ENCODE results near the gene TRA2B.
"Not testable (repeated sequence)": the region's sequence is repeated elsewhere in the genome, so short reads cannot be mapped to it uniquely, and the experiment has no call there.

Gene TRA2B

GRCh38 chr3:185912929-185913901 lies 24.6 kb downstream of the TRA2B start:
- peaks cover 28% of the 10 kb centered on the region for H3K36me3 ChIP-seq (ENCODE audit: control insufficient read depth, insufficient read depth, low read length)
- no peak overlapping the region for H3K4me3 ChIP-seq (ENCODE audit: insufficient read depth, low read depth, low read length)
- H3K27me3 ChIP-seq (ENCODE audit: control insufficient read depth, insufficient read depth, low read length, poor library complexity, severe bottlenecking) = no peaks in the 10 kb centered on the region
- 93% methylated on average over 5 to 6 of the region's 7 CpGs for WGBS, 2 experiments
- peak overlapping the region; percentile 16 for H3K27ac ChIP-seq (ENCODE audit: insufficient read depth, low read depth, low read length, poor library complexity, severe bottlenecking)
- no peaks in the 10 kb centered on the region for H3K4me1 ChIP-seq (ENCODE audit: control insufficient read depth, insufficient read depth, low read length)
- H3K9me3 ChIP-seq (ENCODE audit: control insufficient read depth, low read length) = no peaks in the 10 kb centered on the region

DNA sequence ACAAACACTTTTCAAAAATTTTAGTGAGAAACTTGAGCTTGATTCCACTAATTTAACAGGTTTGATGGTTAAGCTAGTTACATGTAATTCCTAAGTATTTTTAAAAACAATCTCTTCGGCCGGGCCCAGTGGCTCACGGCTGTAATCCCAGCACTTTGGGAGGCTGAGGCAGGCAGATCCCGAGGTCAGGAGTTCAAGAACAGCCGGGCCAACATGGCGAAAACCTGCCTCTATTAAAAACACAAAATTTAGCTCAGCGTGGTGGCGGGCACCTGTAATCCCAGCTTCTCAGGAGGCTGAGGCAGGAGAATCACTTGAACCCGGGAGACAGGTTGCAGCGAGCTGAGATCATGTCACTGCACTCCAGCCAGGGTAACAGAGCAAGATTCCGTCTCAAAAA lies 25.3 kb downstream of the TRA2B start:
- H3K4me1 ChIP-seq (ENCODE audit: control insufficient read depth, insufficient read depth, low read length) = no peaks in the 10 kb centered on the region
- H3K9me3 ChIP-seq (ENCODE audit: control insufficient read depth, low read length) = no peaks in the 10 kb centered on the region
- WGBS, 2 experiments = 92 to 93% methylated on average over 11 of the region's 11 CpGs
- H3K27me3 ChIP-seq (ENCODE audit: control insufficient read depth, insufficient read depth, low read length, poor library complexity, severe bottlenecking) = no peaks in the 10 kb centered on the region
- H3K36me3 ChIP-seq (ENCODE audit: control insufficient read depth, insufficient read depth, low read length) = peaks cover 22% of the 10 kb centered on the region
- H3K4me3 ChIP-seq (ENCODE audit: insufficient read depth, low read depth, low read length) = no peak overlapping the region
- H3K27ac ChIP-seq (ENCODE audit: insufficient read depth, low read depth, low read length, poor library complexity, severe bottlenecking) = peak overlapping the region; percentile 16

DNA sequence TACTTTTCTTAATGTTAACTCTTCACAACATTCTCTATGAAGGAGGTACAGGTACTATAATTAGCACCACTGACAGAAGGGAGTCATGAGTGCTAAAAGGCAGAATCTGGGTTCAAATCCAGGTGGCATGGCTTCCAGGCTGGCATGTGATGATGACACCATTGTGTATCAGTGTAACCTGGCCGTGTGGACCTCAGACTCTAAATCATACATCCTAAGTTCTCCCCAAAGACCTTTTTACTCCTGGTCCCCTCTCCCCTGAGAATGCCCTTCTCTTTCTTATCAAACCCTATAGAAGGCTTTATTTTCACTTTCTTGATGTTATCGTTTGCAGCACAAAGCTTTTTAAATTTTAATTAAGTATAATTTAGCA lies 26.8 kb downstream of the TRA2B start:
- no CpG with 5 or more reads among the region's 2 CpGs for WGBS, 2 experiments
- not testable (repeated sequence) for H3K9me3 ChIP-seq (ENCODE audit: control insufficient read depth, low read length); H3K4me1 ChIP-seq (ENCODE audit: control insufficient read depth, insufficient read depth, low read length); H3K27me3 ChIP-seq (ENCODE audit: control insufficient read depth, insufficient read depth, low read length, poor library complexity, severe bottlenecking); H3K27ac ChIP-seq (ENCODE audit: insufficient read depth, low read depth, low read length, poor library complexity, severe bottlenecking); H3K4me3 ChIP-seq (ENCODE audit: insufficient read depth, low read depth, low read length)
- H3K36me3 ChIP-seq (ENCODE audit: control insufficient read depth, insufficient read depth, low read length) = peaks cover 13% of the 10 kb centered on the region

DNA sequence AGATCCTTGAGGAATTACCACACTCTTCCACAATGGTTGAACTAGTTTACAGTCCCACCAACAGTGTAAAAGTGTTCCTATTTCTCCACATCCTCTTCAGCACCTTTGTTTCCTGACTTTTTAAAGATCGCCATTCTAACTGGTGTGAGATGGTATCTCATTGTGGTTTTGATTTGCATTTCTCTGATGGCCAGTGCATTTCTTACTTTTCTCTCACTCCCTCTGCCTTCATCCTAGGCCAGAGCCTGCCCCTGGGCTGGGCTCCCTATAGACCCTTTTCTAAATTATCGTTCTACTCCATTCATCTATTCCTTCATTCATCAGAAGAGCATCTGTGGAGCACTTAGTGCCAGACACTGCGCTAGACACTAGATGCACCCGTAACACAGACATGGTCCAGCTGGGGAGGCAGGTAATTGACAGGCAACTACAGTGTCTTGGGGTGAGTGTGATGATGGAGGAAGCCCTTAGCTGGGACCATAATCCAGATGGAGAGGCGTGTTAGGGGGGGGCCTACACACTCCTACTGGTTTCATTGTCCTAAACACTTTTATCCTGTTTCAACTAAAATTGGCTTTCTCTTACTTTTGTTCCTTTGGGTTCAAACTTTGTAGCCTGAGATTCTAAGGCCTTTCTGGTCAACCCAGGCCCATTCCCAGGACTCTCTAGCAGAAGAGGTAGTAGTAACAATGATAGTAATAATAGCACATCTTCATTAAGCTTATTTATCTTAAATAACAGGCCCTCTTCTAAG lies 27.3 kb downstream of the TRA2B start:
- not testable (repeated sequence) for H3K4me1 ChIP-seq (ENCODE audit: control insufficient read depth, insufficient read depth, low read length); H3K9me3 ChIP-seq (ENCODE audit: control insufficient read depth, low read length); H3K27me3 ChIP-seq (ENCODE audit: control insufficient read depth, insufficient read depth, low read length, poor library complexity, severe bottlenecking); H3K27ac ChIP-seq (ENCODE audit: insufficient read depth, low read depth, low read length, poor library complexity, severe bottlenecking); H3K4me3 ChIP-seq (ENCODE audit: insufficient read depth, low read depth, low read length)
- 76 to 92% methylated on average over 3 of the region's 5 CpGs for WGBS, 2 experiments
- peaks cover 12% of the 10 kb centered on the region for H3K36me3 ChIP-seq (ENCODE audit: control insufficient read depth, insufficient read depth, low read length)

DNA sequence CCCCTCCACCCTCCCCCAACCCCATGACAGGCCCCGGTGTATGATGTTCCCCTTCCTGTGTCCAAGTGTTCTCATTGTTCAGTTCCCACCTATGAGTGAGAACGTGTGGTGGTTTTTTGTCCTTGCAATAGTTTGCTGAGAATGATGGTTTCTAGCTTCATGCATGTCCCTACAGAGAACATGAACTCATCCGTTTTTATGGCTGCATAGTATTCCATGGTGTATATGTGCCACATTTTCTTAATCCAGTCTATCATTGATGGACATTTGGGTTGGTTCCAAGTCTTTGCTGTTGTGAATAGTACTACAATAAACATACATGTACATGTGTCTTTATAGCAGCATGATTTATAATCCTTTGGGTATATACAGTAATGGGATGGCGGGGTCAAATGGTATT lies 27.9 kb downstream of the TRA2B start:
- H3K27ac ChIP-seq (ENCODE audit: insufficient read depth, low read depth, low read length, poor library complexity, severe bottlenecking); H3K9me3 ChIP-seq (ENCODE audit: control insufficient read depth, low read length); H3K36me3 ChIP-seq (ENCODE audit: control insufficient read depth, insufficient read depth, low read length); H3K4me3 ChIP-seq (ENCODE audit: insufficient read depth, low read depth, low read length); H3K27me3 ChIP-seq (ENCODE audit: control insufficient read depth, insufficient read depth, low read length, poor library complexity, severe bottlenecking); H3K4me1 ChIP-seq (ENCODE audit: control insufficient read depth, insufficient read depth, low read length): not testable (repeated sequence)
- 77 to 89% methylated on average over 3 to 4 of the region's 4 CpGs for WGBS, 2 experiments

GRCh38 chr3:185900228-185900627 lies 37.6 kb downstream of the TRA2B start:
- H3K27ac ChIP-seq (ENCODE audit: insufficient read depth, low read depth, low read length, poor library complexity, severe bottlenecking) = no peak overlapping the region
- 77 to 85% methylated on average over 1 of the region's 1 CpG for WGBS, 2 experiments
- no peaks in the 10 kb centered on the region for H3K27me3 ChIP-seq (ENCODE audit: control insufficient read depth, insufficient read depth, low read length, poor library complexity, severe bottlenecking)
- H3K4me3 ChIP-seq (ENCODE audit: insufficient read depth, low read depth, low read length) = no peak overlapping the region
- H3K9me3 ChIP-seq (ENCODE audit: control insufficient read depth, low read length) = no peaks in the 10 kb centered on the region
- H3K4me1 ChIP-seq (ENCODE audit: control insufficient read depth, insufficient read depth, low read length) = no peaks in the 10 kb centered on the region
- no peaks in the 10 kb centered on the region for H3K36me3 ChIP-seq (ENCODE audit: control insufficient read depth, insufficient read depth, low read length)

- Histone ChIP-seq H3K36me3 (ENCODE audit: control insufficient read depth, insufficient read depth, low read length) (no peaks in the 10 kb centered on the region), H3K4me3 (ENCODE audit: insufficient read depth, low read depth, low read length) (no peak overlapping the region), H3K27ac (ENCODE audit: insufficient read depth, low read depth, low read length, poor library complexity, severe bottlenecking) (no peak overlapping the region), H3K9me3 (ENCODE audit: control insufficient read depth, low read length) (no peaks in the 10 kb centered on the region), H3K4me1 (ENCODE audit: control insufficient read depth, insufficient read depth, low read length) (no peaks in the 10 kb centered on the region), H3K27me3 (ENCODE audit: control insufficient read depth, insufficient read depth, low read length, poor library complexity, severe bottlenecking) (no peaks in the 10 kb centered on the region)
- WGBS, 2 experiments = 85 to 94% methylated on average over 2 to 3 of the region's 3 CpGs
These were observed 41.2 kb downstream of the TRA2B start for GRCh38 chr3:185896636-185897035.

DNA sequence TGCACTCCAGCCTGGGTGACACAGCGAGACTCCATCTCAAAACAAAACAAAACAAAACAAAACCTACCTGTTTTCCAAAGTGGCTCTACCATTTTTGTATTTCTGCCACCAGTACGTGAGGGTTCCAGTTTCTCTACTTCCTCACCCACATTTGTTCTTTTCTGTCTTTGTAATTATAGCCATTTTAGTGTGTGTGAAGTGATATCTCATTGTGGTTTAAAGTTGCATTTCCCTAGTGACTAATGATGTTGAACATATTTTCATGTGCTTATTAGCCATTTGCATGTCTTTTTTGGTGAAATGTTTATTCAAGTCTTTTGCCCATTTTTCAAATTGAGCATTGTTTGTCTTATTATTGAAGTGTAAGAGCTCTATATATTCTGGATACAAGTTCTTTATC lies 50.7 kb downstream of the TRA2B start:
- Histone ChIP-seq H3K9me3 (ENCODE audit: control insufficient read depth, low read length) (no peaks in the 10 kb centered on the region), H3K27ac (ENCODE audit: insufficient read depth, low read depth, low read length, poor library complexity, severe bottlenecking) (no peak overlapping the region), H3K36me3 (ENCODE audit: control insufficient read depth, insufficient read depth, low read length) (no peaks in the 10 kb centered on the region), H3K27me3 (ENCODE audit: control insufficient read depth, insufficient read depth, low read length, poor library complexity, severe bottlenecking) (no peaks in the 10 kb centered on the region), H3K4me3 (ENCODE audit: insufficient read depth, low read depth, low read length) (no peak overlapping the region), H3K4me1 (ENCODE audit: control insufficient read depth, insufficient read depth, low read length) (no peaks in the 10 kb centered on the region)
- 93 to 95% methylated on average over 2 of the region's 2 CpGs for WGBS, 2 experiments

DNA sequence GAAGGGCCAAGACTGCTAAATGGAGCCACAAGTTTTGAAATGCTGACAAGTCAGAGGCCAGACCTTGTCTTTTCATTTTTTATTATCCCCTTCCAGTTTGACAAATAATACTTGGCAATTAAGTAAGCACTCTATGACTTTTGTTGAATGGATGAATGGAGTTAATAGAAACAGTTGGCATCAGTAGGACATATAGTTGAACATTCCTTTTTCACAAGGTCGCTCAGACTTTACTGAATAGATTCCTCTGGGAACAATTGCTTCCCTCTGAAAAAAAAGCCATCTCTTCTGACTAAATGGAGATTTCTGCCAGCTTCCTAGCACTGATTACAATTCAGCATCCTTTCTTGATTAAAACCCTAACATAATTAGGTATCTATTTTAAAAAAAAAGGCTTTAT lies 53.2 kb downstream of the TRA2B start:
- H3K36me3 ChIP-seq (ENCODE audit: control insufficient read depth, insufficient read depth, low read length) = no peaks in the 10 kb centered on the region
- H3K27ac ChIP-seq (ENCODE audit: insufficient read depth, low read depth, low read length, poor library complexity, severe bottlenecking) = no peak overlapping the region
- no peaks in the 10 kb centered on the region for H3K27me3 ChIP-seq (ENCODE audit: control insufficient read depth, insufficient read depth, low read length, poor library complexity, severe bottlenecking)
- WGBS, 2 experiments = 82 to 100% methylated on average over 1 of the region's 1 CpG
- no peaks in the 10 kb centered on the region for H3K9me3 ChIP-seq (ENCODE audit: control insufficient read depth, low read length)
- H3K4me1 ChIP-seq (ENCODE audit: control insufficient read depth, insufficient read depth, low read length) = no peaks in the 10 kb centered on the region
- H3K4me3 ChIP-seq (ENCODE audit: insufficient read depth, low read depth, low read length) = no peak overlapping the region

- no peaks in the 10 kb centered on the region for H3K9me3 ChIP-seq (ENCODE audit: control insufficient read depth, low read length)
- no peak overlapping the region for H3K27ac ChIP-seq (ENCODE audit: insufficient read depth, low read depth, low read length, poor library complexity, severe bottlenecking)
- H3K4me1 ChIP-seq (ENCODE audit: control insufficient read depth, insufficient read depth, low read length) = no peaks in the 10 kb centered on the region
- no peaks in the 10 kb centered on the region for H3K27me3 ChIP-seq (ENCODE audit: control insufficient read depth, insufficient read depth, low read length, poor library complexity, severe bottlenecking)
- no peak overlapping the region for H3K4me3 ChIP-seq (ENCODE audit: insufficient read depth, low read depth, low read length)
- no peaks in the 10 kb centered on the region for H3K36me3 ChIP-seq (ENCODE audit: control insufficient read depth, insufficient read depth, low read length)
- WGBS, 2 experiments = 93 to 95% methylated on average over 4 of the region's 4 CpGs
These were observed 55.9 kb downstream of the TRA2B start for GRCh38 chr3:185881926-185882325.
